Astrocyte (in vitro differentiated cells and primary cell): ENCODE data around the gene PEAK3.

Source experiments
- EZH2 ChIP-seq: IDR thresholded peaks from 2 replicates; pipeline ENCODE4 v1.6.1; 2012; ENCODE audit warnings: mild to moderate bottlenecking, low read length, inconsistent platforms; ENCODE audit not compliant: insufficient read depth
- TF ChIP-seq, protein P1 (sequence below): IDR thresholded peaks from 2 replicates; pipeline ENCODE4 v1.5.1; 2011; ENCODE audit warnings: low read depth, mild to moderate bottlenecking, inconsistent platforms, low read length, moderate library complexity; ENCODE audit not compliant: insufficient read depth

DNA sequence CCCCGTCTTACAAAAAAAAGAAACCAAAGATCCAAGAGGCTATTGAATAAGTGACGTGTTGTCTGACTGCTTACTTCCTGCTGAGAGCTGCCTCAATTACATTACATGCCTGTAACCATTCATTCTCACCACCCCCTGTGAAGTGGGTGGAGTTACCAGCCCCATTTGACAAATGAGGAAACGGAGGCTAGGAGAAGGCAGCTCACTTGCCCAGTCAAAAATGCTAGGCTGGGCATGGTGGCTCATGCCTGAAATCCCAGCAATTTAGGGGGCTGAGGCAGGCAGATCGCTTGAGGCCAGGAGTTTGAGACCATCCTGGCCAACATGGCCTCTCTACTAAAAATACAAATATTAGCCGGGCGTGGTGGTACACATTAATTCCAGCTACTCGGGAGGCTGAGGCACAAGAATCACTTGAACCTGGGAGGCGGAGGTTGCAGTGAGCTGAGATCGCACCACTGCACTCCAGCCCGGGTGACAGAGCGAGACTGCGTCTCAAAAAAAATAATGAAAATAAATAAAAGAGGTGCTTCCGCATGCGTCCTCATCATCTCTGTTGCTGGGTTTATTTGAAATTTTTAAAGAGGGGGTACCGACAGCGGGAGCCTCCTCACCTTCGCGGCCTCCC is 45.9 kb upstream of the PEAK3 start:
- TF ChIP-seq, protein P1, sequence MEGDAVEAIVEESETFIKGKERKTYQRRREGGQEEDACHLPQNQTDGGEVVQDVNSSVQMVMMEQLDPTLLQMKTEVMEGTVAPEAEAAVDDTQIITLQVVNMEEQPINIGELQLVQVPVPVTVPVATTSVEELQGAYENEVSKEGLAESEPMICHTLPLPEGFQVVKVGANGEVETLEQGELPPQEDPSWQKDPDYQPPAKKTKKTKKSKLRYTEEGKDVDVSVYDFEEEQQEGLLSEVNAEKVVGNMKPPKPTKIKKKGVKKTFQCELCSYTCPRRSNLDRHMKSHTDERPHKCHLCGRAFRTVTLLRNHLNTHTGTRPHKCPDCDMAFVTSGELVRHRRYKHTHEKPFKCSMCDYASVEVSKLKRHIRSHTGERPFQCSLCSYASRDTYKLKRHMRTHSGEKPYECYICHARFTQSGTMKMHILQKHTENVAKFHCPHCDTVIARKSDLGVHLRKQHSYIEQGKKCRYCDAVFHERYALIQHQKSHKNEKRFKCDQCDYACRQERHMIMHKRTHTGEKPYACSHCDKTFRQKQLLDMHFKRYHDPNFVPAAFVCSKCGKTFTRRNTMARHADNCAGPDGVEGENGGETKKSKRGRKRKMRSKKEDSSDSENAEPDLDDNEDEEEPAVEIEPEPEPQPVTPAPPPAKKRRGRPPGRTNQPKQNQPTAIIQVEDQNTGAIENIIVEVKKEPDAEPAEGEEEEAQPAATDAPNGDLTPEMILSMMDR: no peak
- no peak for TF ChIP-seq EZH2
